PC-3 (cell line): ENCODE data around the gene RAF1. TPM values are rescaled to one million over a fixed set of nuclear protein-coding genes. Genes with fewer than 3 reads are reported as not detected.

ENCODE experiments used
- ATAC-seq: fragments of 200-7000 bp; cut with Tn5 transposase; 2 replicates; pipeline ENCODE4 v1.9.1; 2020; ENCODE audit warnings: mild to moderate bottlenecking, moderate library complexity
- BruUV-seq: library from RNA; stranded (reverse); fragments of 400-500 nt; replicated peaks from 2 replicates; lab custom pipeline; 2021; lab: Mats Ljungman, UMichigan
- CTCF ChIA-PET: fragments of 300-600 bp; sonication (Branson Sonifier 250); formaldehyde crosslinking; loops from one replicate; lab custom pipeline; 2022; ENCODE audit warnings: antibody characterized with exemption; lab: Charles Lee
- POLR2A ChIA-PET: fragments of 300-600 bp; sonication (Branson Sonifier 250); formaldehyde crosslinking; loops from one replicate; lab custom pipeline; 2022; ENCODE audit warnings: antibody characterized with exemption; ENCODE audit not compliant: unreplicated experiment; lab: Charles Lee
- DNase-seq: peaks from one replicate; pipeline ENCODE4 v3.0.0-alpha.2; 2015
- H2AFZ ChIP-seq: fragments of 300-600 bp; sonication (generic); 2 replicates; pipeline ENCODE4 v1.6.0; 2016; ENCODE audit warnings: antibody characterized with exemption, low read length
- H3F3A ChIP-seq: fragments of 300-600 bp; sonication (generic); one replicate; pipeline ENCODE4 v1.6.0; 2017; ENCODE audit warnings: antibody characterized with exemption, low read length, control low read depth, mild to moderate bottlenecking; ENCODE audit not compliant: unreplicated experiment
- H3K27ac ChIP-seq: fragments of 300-600 bp; sonication (generic); 2 replicates; pipeline ENCODE4 v1.5.1; 2016; ENCODE audit warnings: mild to moderate bottlenecking, low read length
- H3K27me3 ChIP-seq: fragments of 300-600 bp; sonication (generic); 2 replicates; pipeline ENCODE4 v1.6.1; 2016; ENCODE audit warnings: low read length, mixed read lengths
- H3K36me3 ChIP-seq: fragments of 300-600 bp; sonication (generic); 2 replicates; pipeline ENCODE4 v1.6.1; 2016; ENCODE audit warnings: low read depth, mixed run types, low read length, mixed read lengths
- H3K4me1 ChIP-seq: fragments of 300-600 bp; sonication (generic); 2 replicates; pipeline ENCODE4 v1.5.1; 2016; ENCODE audit warnings: low read length; ENCODE audit not compliant: insufficient read depth
- H3K4me2 ChIP-seq: fragments of 300-600 bp; sonication (generic); 2 replicates; pipeline ENCODE4 v1.6.0; 2016; ENCODE audit warnings: low read length
- H3K4me3 ChIP-seq: fragments of 300-600 bp; sonication (generic); 2 replicates; pipeline ENCODE4 v1.5.1; 2016; ENCODE audit warnings: mild to moderate bottlenecking, low read length, mixed read lengths
- H3K79me2 ChIP-seq: fragments of 300-600 bp; sonication (generic); 2 replicates; pipeline ENCODE4 v1.6.1; 2017; ENCODE audit warnings: low read length, mixed read lengths
- H3K9ac ChIP-seq: fragments of 300-600 bp; sonication (generic); 2 replicates; pipeline ENCODE4 v1.6.0; 2016; ENCODE audit warnings: mild to moderate bottlenecking, low read length
- H3K9me2 ChIP-seq: fragments of 300-600 bp; sonication (generic); replicated peaks from 2 replicates; pipeline ENCODE4 v1.6.1; 2016; ENCODE audit warnings: mixed run types, low read length, mixed read lengths
- H3K9me3 ChIP-seq: fragments of 300-600 bp; sonication (generic); 2 replicates; pipeline ENCODE4 v1.6.1; 2016; ENCODE audit warnings: low read length, mixed read lengths
- H4K20me1 ChIP-seq: fragments of 300-600 bp; sonication (generic); 2 replicates; pipeline ENCODE4 v1.6.1; 2016; ENCODE audit warnings: low read length, mixed read lengths
- EZH2 ChIP-seq: fragments of 300-600 bp; sonication (generic); IDR thresholded peaks from one replicate; pipeline ENCODE4 v1.6.1; 2017; ENCODE audit warnings: antibody characterized with exemption, mild to moderate bottlenecking, low read length; ENCODE audit not compliant: unreplicated experiment
- EZH2phosphoT487 ChIP-seq: fragments of 300-600 bp; sonication (generic); IDR thresholded peaks from 2 replicates; pipeline ENCODE4 v1.6.1; 2018; ENCODE audit warnings: mild to moderate bottlenecking, antibody characterized with exemption, low read length, borderline replicate concordance
- intact Hi-C: fragments of 100-400 bp; cut with micrococcal nuclease; formaldehyde crosslinking; loops from 2 replicates; pipeline ENCODE4 v1.9.0; 2023
- total RNA-seq: library from RNA; depleted of rRNA; stranded (reverse); fragments of >200 nt; gene quantifications from 2 replicates; pipeline ENCODE4 v1.2.3, GENCODE V29; 2014
- TF ChIP-seq, protein P1 (sequence below): fragments of 300-600 bp; sonication (generic); conservative IDR thresholded peaks from 2 replicates; pipeline ENCODE4 v1.5.1; 2017; ENCODE audit warnings: antibody characterized with exemption, low read depth, mild to moderate bottlenecking, low read length

Gene RAF1
- total RNA-seq, 1 experiment from 2014 or later = 130 TPM

DNA sequence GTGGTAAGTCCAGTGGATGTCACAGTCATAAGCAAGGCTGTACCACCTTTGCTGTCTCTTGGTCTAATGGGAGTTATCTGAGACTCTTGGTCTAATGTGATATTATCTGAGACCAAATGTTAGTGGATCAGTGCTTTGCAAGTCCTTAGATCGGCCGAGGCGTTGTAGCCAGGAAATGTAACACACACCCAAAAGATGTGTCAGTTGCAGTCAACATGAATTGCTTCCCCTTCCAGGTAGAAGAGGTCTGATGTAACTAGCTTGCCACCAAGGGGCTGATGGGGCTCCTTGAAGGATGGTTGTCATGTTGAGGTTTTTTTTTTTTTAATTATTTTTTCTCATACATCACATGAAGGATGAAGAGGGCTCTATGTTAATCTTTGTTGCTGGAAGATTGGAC is 45.4 kb upstream of the RAF1 start:
- no peaks in the 10 kb centered on the region for H3K27me3 ChIP-seq
- H3K9me3 ChIP-seq = no peaks in the 10 kb centered on the region
- BruUV-seq = no TSS peak
- DNase-seq (no peak), ATAC-seq (no peak)
- H3K27ac ChIP-seq = no peak overlapping the region
- no peaks in the 10 kb centered on the region for H3K9me2 ChIP-seq
- no peak for TF ChIP-seq EZH2
- TF ChIP-seq, protein P1, sequence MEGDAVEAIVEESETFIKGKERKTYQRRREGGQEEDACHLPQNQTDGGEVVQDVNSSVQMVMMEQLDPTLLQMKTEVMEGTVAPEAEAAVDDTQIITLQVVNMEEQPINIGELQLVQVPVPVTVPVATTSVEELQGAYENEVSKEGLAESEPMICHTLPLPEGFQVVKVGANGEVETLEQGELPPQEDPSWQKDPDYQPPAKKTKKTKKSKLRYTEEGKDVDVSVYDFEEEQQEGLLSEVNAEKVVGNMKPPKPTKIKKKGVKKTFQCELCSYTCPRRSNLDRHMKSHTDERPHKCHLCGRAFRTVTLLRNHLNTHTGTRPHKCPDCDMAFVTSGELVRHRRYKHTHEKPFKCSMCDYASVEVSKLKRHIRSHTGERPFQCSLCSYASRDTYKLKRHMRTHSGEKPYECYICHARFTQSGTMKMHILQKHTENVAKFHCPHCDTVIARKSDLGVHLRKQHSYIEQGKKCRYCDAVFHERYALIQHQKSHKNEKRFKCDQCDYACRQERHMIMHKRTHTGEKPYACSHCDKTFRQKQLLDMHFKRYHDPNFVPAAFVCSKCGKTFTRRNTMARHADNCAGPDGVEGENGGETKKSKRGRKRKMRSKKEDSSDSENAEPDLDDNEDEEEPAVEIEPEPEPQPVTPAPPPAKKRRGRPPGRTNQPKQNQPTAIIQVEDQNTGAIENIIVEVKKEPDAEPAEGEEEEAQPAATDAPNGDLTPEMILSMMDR = no peak
- no peak for TF ChIP-seq EZH2phosphoT487
- no peaks in the 10 kb centered on the region for H3K79me2 ChIP-seq
- H3K9ac ChIP-seq = no peak overlapping the region
- H3K4me3 ChIP-seq = no peak overlapping the region
- POLR2A ChIA-PET = interaction anchor here (0.5 kb wide), 1 partner anchor 45 kb away, joined by 4 read pairs; no protein-coding TSS in a partner anchor
- no peaks in the 10 kb centered on the region for H3K36me3 ChIP-seq
- CTCF ChIA-PET = interaction anchor here (0.7 to 1.8 kb wide), 3 partner anchors 11 to 101 kb away, joined by 3 to 10 read pairs (median 7); no protein-coding TSS in a partner anchor
- peaks cover 11% of the 10 kb centered on the region for H3K4me1 ChIP-seq
- no peaks in the 10 kb centered on the region for H4K20me1 ChIP-seq
- intact Hi-C loops = loop anchor here (5.0 kb wide), 1 partner anchor 123 kb away; no protein-coding TSS in a partner anchor
- no peak overlapping the region for H3K4me2 ChIP-seq
- no peaks in the 10 kb centered on the region for H3F3A ChIP-seq
- no peak overlapping the region for H2AFZ ChIP-seq

DNA sequence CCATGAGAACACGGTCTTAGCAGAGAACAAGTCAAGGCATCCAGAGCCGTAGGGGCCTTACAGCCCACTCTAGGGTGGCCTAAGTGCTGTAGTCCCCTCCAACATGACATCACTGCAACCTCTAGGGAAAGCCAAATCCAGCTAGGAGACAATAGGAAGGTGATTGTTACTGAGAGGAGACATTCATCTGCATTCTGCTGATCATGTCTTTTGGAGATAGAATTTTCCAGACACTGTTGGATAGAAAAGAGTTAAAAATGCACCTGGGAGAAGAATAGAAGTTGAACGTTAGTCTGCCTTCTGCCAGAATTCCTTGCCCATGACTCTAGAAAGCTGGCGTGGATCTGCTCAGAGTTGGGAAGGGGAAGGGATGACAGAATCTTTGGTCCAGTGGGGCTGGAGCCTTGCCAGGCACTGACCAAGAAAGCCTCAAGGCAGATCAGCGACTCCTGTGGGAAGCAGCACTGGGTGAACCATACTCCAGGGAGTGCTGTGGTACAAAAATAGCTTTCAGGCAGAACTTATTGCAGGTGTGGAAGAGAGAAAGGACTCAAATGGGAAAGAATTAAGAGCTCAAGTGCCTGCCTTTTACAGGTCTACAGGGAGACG is 44.8 kb upstream of the RAF1 start:
- intact Hi-C loops = loop anchor here (5.0 kb wide), 1 partner anchor 124 kb away; no protein-coding TSS in a partner anchor
- no peak overlapping the region for H3K27ac ChIP-seq
- H3K4me2 ChIP-seq = no peak overlapping the region
- no peaks in the 10 kb centered on the region for H3K9me3 ChIP-seq
- H4K20me1 ChIP-seq = no peaks in the 10 kb centered on the region
- ChIA-PET POLR2A (interaction anchor here (0.5 kb wide), 1 partner anchor 46 kb away, joined by 4 read pairs; no protein-coding TSS in a partner anchor), CTCF (interaction anchor here (0.7 to 1.8 kb wide), 3 partner anchors 11 to 101 kb away, joined by 3 to 10 read pairs (median 7); no protein-coding TSS in a partner anchor)
- TF ChIP-seq EZH2phosphoT487 (no peak), EZH2 (no peak)
- TF ChIP-seq, protein P1 = peak; percentile 59
- no peaks in the 10 kb centered on the region for H3K27me3 ChIP-seq
- H3K4me1 ChIP-seq = peaks cover 14% of the 10 kb centered on the region
- no peaks in the 10 kb centered on the region for H3K36me3 ChIP-seq
- H2AFZ ChIP-seq = no peak overlapping the region
- H3K4me3 ChIP-seq = no peak overlapping the region
- no peaks in the 10 kb centered on the region for H3K9me2 ChIP-seq
- no peaks in the 10 kb centered on the region for H3K79me2 ChIP-seq
- H3K9ac ChIP-seq = no peak overlapping the region
- ATAC-seq (peak; percentile 65), DNase-seq (peak; percentile 95)
- no peaks in the 10 kb centered on the region for H3F3A ChIP-seq
- no TSS peak for BruUV-seq

DNA sequence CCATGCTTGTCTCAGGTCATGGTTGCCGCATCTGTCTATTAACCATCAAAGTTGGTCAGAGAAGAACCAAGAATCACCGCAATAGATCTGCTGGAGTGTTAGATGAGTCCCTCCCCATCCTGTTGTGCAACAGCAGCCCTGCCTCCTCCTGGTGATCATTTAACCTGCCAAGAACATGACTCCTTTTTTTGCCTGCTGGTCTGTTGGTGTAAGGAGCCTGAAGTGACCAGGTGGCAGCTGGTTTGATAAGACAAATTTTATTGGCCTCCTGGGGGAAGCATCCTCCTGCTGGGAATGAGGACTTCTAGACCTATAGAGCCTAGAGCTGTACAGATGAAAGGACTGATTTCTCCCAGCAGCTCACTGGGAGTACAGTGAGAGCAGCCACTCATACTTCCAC is 43.5 kb upstream of the RAF1 start:
- Histone ChIP-seq H3K27ac (no peak overlapping the region), H4K20me1 (no peaks in the 10 kb centered on the region), H3K79me2 (no peaks in the 10 kb centered on the region), H3K4me2 (no peak overlapping the region), H2AFZ (no peak overlapping the region), H3K4me1 (peaks cover 18% of the 10 kb centered on the region), H3K4me3 (no peak overlapping the region), H3K36me3 (no peaks in the 10 kb centered on the region), H3K9me2 (no peaks in the 10 kb centered on the region), H3F3A (no peaks in the 10 kb centered on the region), H3K9me3 (no peaks in the 10 kb centered on the region), H3K27me3 (no peaks in the 10 kb centered on the region), H3K9ac (no peak overlapping the region)
- intact Hi-C loops = loop anchor here (2.0 to 5.0 kb wide), 2 partner anchors 125 to 185 kb away; no protein-coding TSS in a partner anchor
- TF ChIP-seq EZH2phosphoT487 = no peak
- TF ChIP-seq EZH2 = no peak
- TF ChIP-seq, protein P1 = no peak
- peak; percentile 39 for DNase-seq
- BruUV-seq = no TSS peak
- POLR2A ChIA-PET = no interaction called here
- ATAC-seq = no peak
- CTCF ChIA-PET = interaction anchor here (0.6 to 1.8 kb wide), 3 partner anchors 103 to 511 kb away, joined by 3 to 10 read pairs (median 10); no protein-coding TSS in a partner anchor
